HAP-1 (cell line): Measurements from ENCODE around the gene KRT71.

Experiments used
- DNase-seq, 2 experiments: peaks; one replicate each; pipeline ENCODE4 v3.0.0-alpha.2; 2016 to 2020; ENCODE audit warnings: low spot score in 2 of 2
- H3K27me3 ChIP-seq: fragments of 250-450 bp; sonication (Bioruptor Pico); 2 replicates; pipeline ENCODE4 v1.5.1; 2020; ENCODE audit warnings: low read depth, mild to moderate bottlenecking, moderate library complexity
- H3K36me3 ChIP-seq: fragments of 250-450 bp; sonication (Bioruptor Pico); replicated peaks from 2 replicates; pipeline ENCODE4 v1.5.1; 2020; ENCODE audit warnings: mild to moderate bottlenecking
- H3K4me1 ChIP-seq: fragments of 250-450 bp; sonication (Bioruptor Pico); 2 replicates; pipeline ENCODE4 v1.5.1; 2020; ENCODE audit warnings: mild to moderate bottlenecking
- H3K4me3 ChIP-seq: fragments of 250-450 bp; sonication (Bioruptor Pico); 2 replicates; pipeline ENCODE4 v1.5.1; 2020; ENCODE audit warnings: mild to moderate bottlenecking, moderate library complexity
- H3K9me3 ChIP-seq: fragments of 250-450 bp; sonication (Bioruptor Pico); 2 replicates; pipeline ENCODE4 v1.5.1; 2020; ENCODE audit warnings: mild to moderate bottlenecking, moderate library complexity
- in situ Hi-C: fragments of 300-500 bp; cut with MboI; formaldehyde crosslinking; loops from 3 replicates; pipeline ENCODE4 v1.14.3; 2020; ENCODE audit warnings: low sequenced_read_pairs, inconsistent platforms, mixed read lengths

KRT71 gene

GRCh38 chr12:52566847-52567291, 13.9 kb upstream of the KRT71 start:
- H3K9me3 ChIP-seq, result no peaks in the 10 kb centered on the region
- no peak for DNase-seq
- H3K36me3 ChIP-seq, result no peaks in the 10 kb centered on the region
- in situ Hi-C loops, result no loop called here
- no peak overlapping the region for H3K4me3 ChIP-seq
- no peaks in the 10 kb centered on the region for H3K4me1 ChIP-seq
- peaks cover 25% of the 10 kb centered on the region for H3K27me3 ChIP-seq

DNA sequence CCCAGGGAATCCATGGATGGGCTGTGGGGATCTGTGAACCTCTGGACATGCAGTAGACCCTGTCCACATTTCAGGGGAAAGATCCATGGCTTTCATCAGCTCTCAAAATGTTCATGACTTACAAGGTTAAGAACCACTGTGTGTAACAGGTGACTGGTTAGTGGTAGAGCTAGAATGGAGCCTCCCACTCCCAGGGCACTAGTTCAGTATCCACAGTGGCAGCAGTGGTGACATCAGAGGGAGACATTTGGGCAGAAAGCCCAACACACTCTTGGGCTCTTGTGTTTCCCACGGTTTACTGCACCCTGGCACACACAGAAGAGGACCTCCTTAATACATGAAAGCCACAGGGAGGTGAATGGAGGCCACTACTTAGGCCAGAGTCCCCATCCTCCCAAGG, 11.6 kb upstream of the KRT71 start:
- Histone ChIP-seq H3K4me1 (no peaks in the 10 kb centered on the region), H3K27me3 (peaks cover 3% of the 10 kb centered on the region; the same call in 1 of the 2 replicates), H3K36me3 (no peaks in the 10 kb centered on the region), H3K4me3 (no peak overlapping the region), H3K9me3 (no peaks in the 10 kb centered on the region)
- in situ Hi-C loops, result no loop called here
- no peak for DNase-seq

- Histone ChIP-seq H3K4me3 (no peak overlapping the region), H3K9me3 (no peaks in the 10 kb centered on the region), H3K4me1 (no peaks in the 10 kb centered on the region), H3K27me3 (peaks cover 5% of the 10 kb centered on the region; the same call in 1 of the 2 replicates), H3K36me3 (no peaks in the 10 kb centered on the region)
- in situ Hi-C loops, result no loop called here
- no peak for DNase-seq
These were observed 9.0 kb upstream of the KRT71 start for GRCh38 chr12:52561880-52562449.

GRCh38 chr12:52559979-52560378, 7.0 kb upstream of the KRT71 start:
- no peaks in the 10 kb centered on the region for H3K9me3 ChIP-seq
- no peaks in the 10 kb centered on the region for H3K36me3 ChIP-seq
- H3K4me3 ChIP-seq, result no peak overlapping the region
- peaks cover 14% of the 10 kb centered on the region for H3K27me3 ChIP-seq
- DNase-seq, result no peak
- in situ Hi-C loops, result no loop called here
- H3K4me1 ChIP-seq, result no peaks in the 10 kb centered on the region

DNA sequence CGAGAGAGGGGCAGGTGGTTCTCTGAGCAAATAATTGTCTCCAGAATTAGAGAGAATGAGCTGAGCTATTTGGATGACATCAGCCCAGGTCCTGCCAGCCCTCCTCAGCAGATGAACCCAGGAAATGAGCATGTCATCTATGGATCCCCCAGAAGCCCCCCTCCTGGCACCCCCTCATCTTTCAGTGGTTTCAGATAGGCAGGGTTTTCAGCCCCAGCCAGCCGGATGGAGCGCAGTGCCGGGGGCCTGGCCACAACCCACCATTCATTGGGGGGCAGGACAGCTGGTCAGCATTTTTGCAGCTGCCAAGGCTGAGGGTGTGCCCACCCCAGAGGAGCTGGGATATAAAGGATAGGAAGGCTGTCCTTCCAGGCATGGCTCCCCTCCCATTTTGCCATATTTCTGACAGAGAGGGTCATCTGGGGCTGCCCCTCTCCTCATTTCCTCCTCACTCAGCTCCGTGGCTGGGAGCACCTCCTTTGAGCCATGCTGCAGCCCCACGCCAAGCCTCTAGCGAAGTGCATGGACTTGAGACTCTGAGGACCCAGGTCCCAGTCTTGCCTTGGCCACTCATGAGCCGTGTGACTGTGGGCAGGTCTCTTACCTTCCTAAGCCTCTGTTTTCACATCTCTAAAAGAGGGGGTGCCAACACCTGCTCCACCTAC, 6.0 kb upstream of the KRT71 start:
- Histone ChIP-seq H3K4me3 (no peak overlapping the region), H3K4me1 (no peaks in the 10 kb centered on the region), H3K27me3 (peaks cover 19% of the 10 kb centered on the region), H3K9me3 (no peaks in the 10 kb centered on the region), H3K36me3 (no peaks in the 10 kb centered on the region)
- in situ Hi-C loops, result no loop called here
- no peak for DNase-seq

- H3K36me3 ChIP-seq, result no peaks in the 10 kb centered on the region
- peaks cover 23% of the 10 kb centered on the region for H3K27me3 ChIP-seq
- in situ Hi-C loops, result no loop called here
- H3K9me3 ChIP-seq, result no peaks in the 10 kb centered on the region
- H3K4me3 ChIP-seq, result no peak overlapping the region
- no peaks in the 10 kb centered on the region for H3K4me1 ChIP-seq
- DNase-seq, result no peak
These were observed 4.5 kb upstream of the KRT71 start for GRCh38 chr12:52557476-52557875.

DNA sequence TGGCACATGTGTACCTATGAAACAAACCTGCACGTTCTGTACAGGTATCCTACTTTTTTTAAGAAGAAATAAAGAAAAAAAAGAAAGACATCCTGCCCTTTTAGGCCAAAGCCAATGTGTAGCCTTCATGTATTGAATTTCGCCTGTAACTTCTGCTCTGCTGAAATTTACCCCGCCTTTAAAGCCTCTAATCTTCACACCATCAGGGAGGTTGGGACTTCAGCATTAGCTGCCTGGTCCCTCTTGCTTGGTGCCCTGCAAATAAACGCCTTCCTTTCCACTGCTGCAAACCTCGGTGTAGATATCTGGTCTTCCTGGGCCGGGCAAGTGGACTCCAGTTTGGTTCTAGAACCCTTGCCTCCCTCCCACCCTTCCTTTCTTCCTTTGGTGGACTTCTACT, 2.6 kb upstream of the KRT71 start:
- Histone ChIP-seq H3K9me3 (no peaks in the 10 kb centered on the region), H3K4me1 (no peaks in the 10 kb centered on the region), H3K4me3 (no peak overlapping the region), H3K36me3 (no peaks in the 10 kb centered on the region), H3K27me3 (peaks cover 23% of the 10 kb centered on the region)
- DNase-seq, result no peak
- in situ Hi-C loops, result no loop called here

- no peak for DNase-seq
- Histone ChIP-seq H3K9me3 (no peaks in the 10 kb centered on the region), H3K36me3 (no peaks in the 10 kb centered on the region), H3K4me3 (no peak overlapping the region), H3K4me1 (no peaks in the 10 kb centered on the region), H3K27me3 (peaks cover 19% of the 10 kb centered on the region)
- in situ Hi-C loops, result no loop called here
These were observed 890 bp downstream of the KRT71 start for GRCh38 chr12:52552055-52552454.

DNA sequence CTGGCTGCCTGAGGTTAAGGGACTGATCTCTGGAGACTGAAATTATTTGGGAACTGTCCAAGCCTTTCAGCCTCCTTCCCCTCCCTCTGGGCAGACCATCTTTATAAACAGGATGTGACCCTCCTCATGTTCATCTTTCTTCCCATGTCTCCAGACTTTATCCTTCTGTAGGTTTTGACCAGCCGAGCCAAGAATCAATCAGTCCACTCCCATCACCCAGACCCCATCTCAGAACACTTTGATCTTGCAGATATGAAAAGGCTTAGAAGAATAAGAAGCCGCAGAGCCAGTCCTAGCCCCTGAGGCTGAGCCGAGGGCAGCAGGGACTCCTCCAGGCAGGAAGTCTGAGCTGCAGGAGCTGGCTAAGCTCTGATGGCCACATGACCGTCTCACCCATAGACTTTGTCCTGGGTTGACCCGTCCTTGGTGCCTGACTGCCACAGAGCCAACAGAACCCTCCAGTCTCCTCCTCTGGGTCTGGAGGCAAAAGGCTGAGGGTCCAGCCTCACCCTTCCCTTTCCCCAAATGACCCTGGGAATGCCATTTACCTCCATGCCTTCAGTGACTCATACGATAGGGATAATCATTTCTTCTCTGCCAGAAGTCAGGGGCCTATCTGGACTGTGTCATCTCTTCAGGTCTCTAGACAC, 1.6 kb downstream of the KRT71 start:
- Histone ChIP-seq H3K36me3 (no peaks in the 10 kb centered on the region), H3K4me3 (no peak overlapping the region), H3K27me3 (peaks cover 19% of the 10 kb centered on the region), H3K4me1 (no peaks in the 10 kb centered on the region), H3K9me3 (no peaks in the 10 kb centered on the region)
- in situ Hi-C loops, result no loop called here
- DNase-seq, result no peak

DNA sequence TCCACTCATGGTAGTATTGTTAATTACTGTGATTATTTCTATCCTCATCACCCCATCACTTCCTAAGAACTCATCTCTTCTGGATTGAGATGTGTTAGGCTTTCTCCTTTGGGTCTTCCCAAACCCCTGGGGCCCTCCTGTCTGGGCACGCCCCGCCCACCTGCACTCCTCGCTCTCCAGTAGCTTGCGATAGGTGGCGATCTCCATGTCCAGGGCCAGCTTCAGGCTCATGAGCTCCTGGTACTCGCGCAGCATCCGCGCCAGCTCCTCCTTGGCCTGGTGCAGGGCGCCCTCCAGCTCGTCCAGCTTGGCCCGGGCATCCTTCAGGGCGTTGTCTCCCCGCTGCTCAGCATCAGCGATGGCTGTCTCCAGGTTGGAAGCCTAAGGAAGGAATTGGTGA, 6.8 kb downstream of the KRT71 start:
- H3K9me3 ChIP-seq, result no peaks in the 10 kb centered on the region
- in situ Hi-C loops, result no loop called here
- DNase-seq, result no peak
- no peaks in the 10 kb centered on the region; the same call in 1 of the 2 replicates for H3K27me3 ChIP-seq
- no peaks in the 10 kb centered on the region for H3K4me1 ChIP-seq
- no peaks in the 10 kb centered on the region for H3K36me3 ChIP-seq
- H3K4me3 ChIP-seq, result no peak overlapping the region

DNA sequence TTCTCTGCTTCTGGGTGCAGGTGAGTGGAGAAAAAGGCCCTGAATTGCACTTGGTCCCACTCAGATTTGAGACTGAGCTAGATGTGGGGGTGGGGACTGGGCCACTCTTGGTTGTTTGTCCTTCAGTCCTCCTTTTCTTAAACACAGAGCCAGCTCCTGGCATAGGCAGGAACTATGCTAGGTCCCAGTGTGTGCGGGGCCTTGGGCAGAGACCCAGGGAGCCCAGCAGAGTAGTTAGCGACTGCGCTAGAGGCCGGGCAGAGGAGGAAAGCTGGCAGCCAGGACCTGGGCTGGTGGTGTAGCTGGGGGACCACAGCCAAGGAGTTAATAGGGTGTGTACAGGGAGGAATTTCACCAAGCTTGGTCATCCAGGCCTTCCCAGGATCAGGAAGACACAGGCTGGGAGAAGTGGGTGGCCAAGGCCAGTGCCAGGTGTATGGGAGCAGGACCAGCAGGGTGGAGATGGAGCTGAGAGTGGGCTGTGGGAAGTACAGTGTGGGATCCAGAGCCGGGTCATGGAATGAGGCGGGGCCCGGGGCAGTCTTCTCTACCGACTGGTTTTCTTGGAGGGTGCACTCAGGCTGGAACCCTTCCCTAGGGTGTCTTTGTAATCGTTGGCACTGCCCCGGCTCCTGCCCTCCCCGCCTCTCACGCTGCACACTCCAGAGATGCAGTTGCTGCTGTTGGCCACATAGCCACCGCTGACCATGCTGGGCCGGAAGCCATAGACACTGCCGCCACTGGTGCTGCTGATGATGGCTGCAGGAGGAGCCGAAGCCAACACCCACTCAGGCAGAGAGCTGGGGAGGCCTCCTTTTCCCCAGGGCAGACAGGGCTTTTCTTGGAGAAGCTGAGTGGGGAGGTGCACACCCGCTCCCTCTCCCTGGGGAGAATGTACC, 8.7 kb downstream of the KRT71 start:
- Histone ChIP-seq H3K27me3 (no peaks in the 10 kb centered on the region), H3K4me3 (no peak overlapping the region), H3K36me3 (no peaks in the 10 kb centered on the region), H3K9me3 (no peaks in the 10 kb centered on the region), H3K4me1 (no peaks in the 10 kb centered on the region)
- in situ Hi-C loops, result no loop called here
- DNase-seq, result no peak

- no peak for DNase-seq
- H3K36me3 ChIP-seq, result no peaks in the 10 kb centered on the region
- in situ Hi-C loops, result no loop called here
- H3K9me3 ChIP-seq, result no peaks in the 10 kb centered on the region
- no peaks in the 10 kb centered on the region for H3K4me1 ChIP-seq
- H3K27me3 ChIP-seq, result no peaks in the 10 kb centered on the region
- no peak overlapping the region for H3K4me3 ChIP-seq
These were observed 10.1 kb downstream of the KRT71 start for GRCh38 chr12:52542785-52543318.

GRCh38 chr12:52542157-52542556, 10.8 kb downstream of the KRT71 start:
- no peaks in the 10 kb centered on the region for H3K4me1 ChIP-seq
- H3K9me3 ChIP-seq, result no peaks in the 10 kb centered on the region
- H3K4me3 ChIP-seq, result no peak overlapping the region
- no peaks in the 10 kb centered on the region for H3K36me3 ChIP-seq
- H3K27me3 ChIP-seq, result no peaks in the 10 kb centered on the region
- no peak for DNase-seq
- in situ Hi-C loops, result no loop called here
